PFSK-1 (cell line): ENCODE results near the gene GLCE.

Source experiments
- POLR2AphosphoS5 ChIP-seq: IDR thresholded peaks from 2 replicates; pipeline ENCODE4 v1.6.1; 2012; ENCODE audit warnings: low read depth, mild to moderate bottlenecking, control low read depth, low read length, moderate library complexity
- REST ChIP-seq, 2 experiments: IDR thresholded peaks; 2 replicates each; pipeline versions ENCODE4 v1.6.1 to v1.8.0; 2011 to 2012; ENCODE audit warnings: low read depth in 2 of 2, low read length in 2 of 2, control low read depth in 1 of 2, inconsistent platforms in 1 of 2, mild to moderate bottlenecking in 1 of 2, moderate library complexity in 1 of 2; ENCODE audit not compliant: insufficient read depth in 1 of 2

- TF ChIP-seq POLR2AphosphoS5 (no peak), REST (IDR thresholded peaks at IDR 0.05; ENCODE audit: insufficient read depth in 1 of 2, low read depth in 2 of 2, low read length in 2 of 2) (no peak)
Observed at GRCh38 chr15:69305204-69305931, 144.9 kb downstream of the GLCE start.
